ENCODE measurements around the gene IRF5.

- TF ChIP-seq SUZ12 (IDR thresholded peaks at IDR 0.05; ENCODE audit: extremely low read depth, insufficient read depth, insufficient read length) (no peak), ZNF274 (IDR thresholded peaks at IDR 0.05; ENCODE audit: low read depth, low read length) (no peak), YY1 (IDR thresholded peaks at IDR 0.05; ENCODE audit: insufficient read depth, insufficient read length) (no peak)
Measured at GRCh38 chr7:128968624-128969023, 30.9 kb downstream of the IRF5 start.

Measured in NT2/D1 (cell line).